Ishikawa (cell line): ENCODE results near the gene PRDM16.

ENCODE experiments used
- CEBPB ChIP-seq: IDR thresholded peaks from 2 replicates; pipeline ENCODE4 v1.6.1; 2012
- CREB1 ChIP-seq: IDR thresholded peaks from 2 replicates; pipeline ENCODE4 v1.6.1; 2012; ENCODE audit warnings: low read depth
- EGR1 ChIP-seq: IDR thresholded peaks from 2 replicates; pipeline ENCODE4 v1.6.1; 2012
- EP300 ChIP-seq: IDR thresholded peaks from 2 replicates; pipeline ENCODE4 v1.6.1; 2012; ENCODE audit warnings: borderline replicate concordance
- FOXM1 ChIP-seq: IDR thresholded peaks from 2 replicates; pipeline ENCODE4 v1.6.1; 2012; ENCODE audit warnings: low read depth, borderline replicate concordance
- NFIC ChIP-seq: IDR thresholded peaks from 2 replicates; pipeline ENCODE4 v1.6.1; 2012
- RAD21 ChIP-seq: IDR thresholded peaks from 2 replicates; pipeline ENCODE4 v1.6.1; 2012; ENCODE audit warnings: low read depth
- TAF1 ChIP-seq: IDR thresholded peaks from 2 replicates; pipeline ENCODE4 v1.6.1; 2012; ENCODE audit warnings: low read depth, mild to moderate bottlenecking
- TCF12 ChIP-seq: IDR thresholded peaks from 2 replicates; pipeline ENCODE4 v1.6.1; 2012; ENCODE audit warnings: low read depth
- TEAD4 ChIP-seq: IDR thresholded peaks from 2 replicates; pipeline ENCODE4 v1.6.1; 2012
- YY1 ChIP-seq: IDR thresholded peaks from 2 replicates; pipeline ENCODE4 v1.6.1; 2012; ENCODE audit warnings: low read depth
- ZBTB7A ChIP-seq: IDR thresholded peaks from 2 replicates; pipeline ENCODE4 v1.6.1; 2012; ENCODE audit warnings: low read depth
- TF ChIP-seq, protein P1 (sequence below): IDR thresholded peaks from 2 replicates; pipeline ENCODE4 v1.6.1; 2012; ENCODE audit warnings: low read depth, mild to moderate bottlenecking
- TF ChIP-seq, protein P2 (sequence below): IDR thresholded peaks from 2 replicates; pipeline ENCODE4 v1.6.1; 2012
- TF ChIP-seq, protein P3 (sequence below): IDR thresholded peaks from 2 replicates; pipeline ENCODE4 v1.6.1; 2012

The PRDM16 gene

DNA sequence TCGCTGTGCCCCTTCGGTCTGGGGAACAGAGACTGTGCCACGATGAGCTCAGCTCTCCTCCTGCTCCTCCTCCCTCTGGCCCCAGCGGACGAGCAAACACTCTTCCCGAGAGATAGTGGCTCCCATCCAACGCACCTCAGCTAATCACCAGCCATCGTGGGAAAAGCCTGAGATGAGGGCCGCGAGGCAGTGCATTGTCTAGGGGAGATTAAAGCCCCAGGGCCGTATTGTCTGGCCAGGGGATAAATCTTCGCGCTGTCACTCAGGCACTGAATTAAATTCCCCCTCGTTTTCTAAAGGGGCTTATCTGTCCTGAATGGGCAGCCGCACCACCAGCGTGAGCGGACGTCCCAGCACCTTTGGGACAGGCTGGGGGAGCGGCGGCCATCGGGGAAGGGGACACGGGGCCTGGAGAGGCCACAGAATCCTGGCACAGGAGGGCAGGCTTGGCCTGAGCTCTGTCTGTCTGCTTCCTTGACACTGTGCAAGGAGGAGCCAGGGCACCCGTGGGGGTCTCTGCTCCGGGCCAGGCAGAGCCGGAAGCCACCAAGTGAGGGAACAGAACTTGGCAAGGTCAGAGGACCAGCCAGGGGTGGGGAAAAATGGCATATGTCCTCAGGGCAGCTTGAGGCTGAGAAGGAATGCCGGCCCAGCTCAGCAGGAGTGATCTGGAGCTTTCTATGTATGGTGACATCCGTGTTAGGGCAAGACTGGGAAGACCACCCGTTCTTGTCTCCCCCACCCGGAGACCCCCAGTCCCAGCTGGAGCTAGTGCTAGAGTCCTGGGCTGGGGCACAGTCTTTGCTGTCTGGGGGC lies 32.3 kb downstream of the PRDM16 start:
- TF ChIP-seq ZBTB7A = no peak
- no peak for TF ChIP-seq YY1
- no peak for TF ChIP-seq FOXM1
- TF ChIP-seq NFIC = no peak
- TF ChIP-seq, protein P1, sequence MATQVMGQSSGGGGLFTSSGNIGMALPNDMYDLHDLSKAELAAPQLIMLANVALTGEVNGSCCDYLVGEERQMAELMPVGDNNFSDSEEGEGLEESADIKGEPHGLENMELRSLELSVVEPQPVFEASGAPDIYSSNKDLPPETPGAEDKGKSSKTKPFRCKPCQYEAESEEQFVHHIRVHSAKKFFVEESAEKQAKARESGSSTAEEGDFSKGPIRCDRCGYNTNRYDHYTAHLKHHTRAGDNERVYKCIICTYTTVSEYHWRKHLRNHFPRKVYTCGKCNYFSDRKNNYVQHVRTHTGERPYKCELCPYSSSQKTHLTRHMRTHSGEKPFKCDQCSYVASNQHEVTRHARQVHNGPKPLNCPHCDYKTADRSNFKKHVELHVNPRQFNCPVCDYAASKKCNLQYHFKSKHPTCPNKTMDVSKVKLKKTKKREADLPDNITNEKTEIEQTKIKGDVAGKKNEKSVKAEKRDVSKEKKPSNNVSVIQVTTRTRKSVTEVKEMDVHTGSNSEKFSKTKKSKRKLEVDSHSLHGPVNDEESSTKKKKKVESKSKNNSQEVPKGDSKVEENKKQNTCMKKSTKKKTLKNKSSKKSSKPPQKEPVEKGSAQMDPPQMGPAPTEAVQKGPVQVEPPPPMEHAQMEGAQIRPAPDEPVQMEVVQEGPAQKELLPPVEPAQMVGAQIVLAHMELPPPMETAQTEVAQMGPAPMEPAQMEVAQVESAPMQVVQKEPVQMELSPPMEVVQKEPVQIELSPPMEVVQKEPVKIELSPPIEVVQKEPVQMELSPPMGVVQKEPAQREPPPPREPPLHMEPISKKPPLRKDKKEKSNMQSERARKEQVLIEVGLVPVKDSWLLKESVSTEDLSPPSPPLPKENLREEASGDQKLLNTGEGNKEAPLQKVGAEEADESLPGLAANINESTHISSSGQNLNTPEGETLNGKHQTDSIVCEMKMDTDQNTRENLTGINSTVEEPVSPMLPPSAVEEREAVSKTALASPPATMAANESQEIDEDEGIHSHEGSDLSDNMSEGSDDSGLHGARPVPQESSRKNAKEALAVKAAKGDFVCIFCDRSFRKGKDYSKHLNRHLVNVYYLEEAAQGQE = no peak
- no peak for TF ChIP-seq EP300
- no peak for TF ChIP-seq RAD21
- TF ChIP-seq TCF12 = no peak
- no peak for TF ChIP-seq EGR1
- no peak for TF ChIP-seq TAF1
- TF ChIP-seq, protein P2, sequence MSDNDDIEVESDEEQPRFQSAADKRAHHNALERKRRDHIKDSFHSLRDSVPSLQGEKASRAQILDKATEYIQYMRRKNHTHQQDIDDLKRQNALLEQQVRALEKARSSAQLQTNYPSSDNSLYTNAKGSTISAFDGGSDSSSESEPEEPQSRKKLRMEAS = no peak
- TF ChIP-seq CREB1 = no peak
- TF ChIP-seq, protein P3, sequence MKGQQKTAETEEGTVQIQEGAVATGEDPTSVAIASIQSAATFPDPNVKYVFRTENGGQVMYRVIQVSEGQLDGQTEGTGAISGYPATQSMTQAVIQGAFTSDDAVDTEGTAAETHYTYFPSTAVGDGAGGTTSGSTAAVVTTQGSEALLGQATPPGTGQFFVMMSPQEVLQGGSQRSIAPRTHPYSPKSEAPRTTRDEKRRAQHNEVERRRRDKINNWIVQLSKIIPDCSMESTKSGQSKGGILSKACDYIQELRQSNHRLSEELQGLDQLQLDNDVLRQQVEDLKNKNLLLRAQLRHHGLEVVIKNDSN = no peak
- TF ChIP-seq TEAD4 = no peak
- TF ChIP-seq CEBPB = no peak

DNA sequence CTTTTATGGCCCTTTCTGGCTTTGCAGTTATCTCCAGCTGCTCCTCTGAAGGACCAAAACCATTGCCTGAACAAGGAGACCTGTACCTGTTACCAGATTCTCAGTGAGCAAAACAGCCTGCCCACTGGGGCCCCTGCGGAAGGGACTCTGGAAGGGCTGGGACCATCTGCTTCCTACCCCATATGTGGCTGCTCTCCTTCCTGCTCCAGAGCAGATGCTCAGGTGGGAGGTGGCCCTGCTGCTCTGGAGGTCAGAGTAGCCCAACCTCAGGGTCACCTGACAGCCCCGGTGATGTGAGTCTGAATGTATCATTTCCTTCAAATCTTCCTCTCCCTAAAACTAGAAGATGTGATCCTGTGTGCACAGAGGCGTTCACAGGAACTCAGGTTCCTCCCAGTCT lies 33.6 kb downstream of the PRDM16 start:
- TF ChIP-seq TCF12 (no peak), CEBPB (no peak), YY1 (no peak), NFIC (no peak), CREB1 (no peak), TEAD4 (no peak), ZBTB7A (no peak), EGR1 (no peak), TAF1 (no peak), EP300 (no peak), FOXM1 (no peak), RAD21 (no peak)
- TF ChIP-seq, protein P2 = no peak
- TF ChIP-seq, protein P1 = no peak
- TF ChIP-seq, protein P3 = no peak

DNA sequence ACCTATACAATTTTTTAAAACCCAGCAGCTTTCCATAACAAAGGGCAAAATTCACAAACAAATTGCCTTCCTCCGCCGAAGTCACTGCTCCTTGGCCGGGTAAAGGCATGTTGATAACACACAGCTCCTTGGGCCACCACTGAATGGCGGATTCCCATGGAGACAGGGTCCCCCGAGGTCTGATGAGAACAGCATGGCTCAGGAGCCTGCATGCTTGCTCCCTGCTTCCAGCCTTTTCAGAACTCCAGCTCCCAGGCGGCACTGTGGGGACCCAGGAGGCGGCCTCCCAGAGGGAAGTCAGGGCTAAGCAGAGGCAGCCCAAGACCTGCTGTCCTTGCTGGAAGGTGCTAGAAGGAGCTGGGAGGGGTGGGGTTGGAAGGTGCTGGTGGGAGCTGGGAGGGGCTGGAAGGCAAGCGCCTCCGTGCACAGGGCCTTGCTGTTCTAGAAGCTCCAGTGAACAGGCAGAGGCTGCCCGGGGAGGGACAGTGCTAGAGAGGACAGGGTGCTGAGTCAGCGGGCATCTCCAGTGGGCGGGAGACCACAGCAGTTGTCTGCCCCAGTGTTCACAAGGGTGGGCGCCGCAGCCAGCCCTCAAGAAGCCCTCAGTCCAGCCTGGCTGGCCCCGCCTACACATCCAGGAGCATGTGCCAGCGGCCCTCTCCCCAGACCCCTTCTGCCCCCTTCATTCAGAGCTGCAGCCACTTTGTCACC lies 35.1 kb downstream of the PRDM16 start:
- TF ChIP-seq EGR1 (no peak), RAD21 (no peak), CEBPB (no peak)
- TF ChIP-seq, protein P1 = no peak
- TF ChIP-seq, protein P2 = no peak
